CD14-positive monocyte (primary cell): ENCODE measurements around the gene FBLIM1. TPM values are rescaled to one million over a fixed set of nuclear protein-coding genes. Genes with fewer than 3 reads are reported as not detected.

Experiments used
- DNase-seq, 3 donors: peaks; one replicate each; pipeline ENCODE4 v3.0.0-alpha.2; 2011 to 2022
- H2AFZ ChIP-seq: 2 replicates; pipeline ENCODE4 v1.6.0; 2012; ENCODE audit warnings: mild to moderate bottlenecking, low read depth, low read length, inconsistent platforms; ENCODE audit not compliant: insufficient read depth, poor library complexity, severe bottlenecking
- H3K27ac ChIP-seq, 2 donors: 1 replicate in 1 of 2; 2 replicates in 1 of 2; pipeline ENCODE4 v1.5.1; 2012 to 2013; ENCODE audit warnings: low read length in 2 of 2, control low read depth in 1 of 2, inconsistent platforms in 1 of 2, low read depth in 1 of 2, mild to moderate bottlenecking in 1 of 2
- H3K27me3 ChIP-seq, 2 donors: one replicate each; pipeline versions ENCODE4 v1.6.0 to v1.6.1; 2011 to 2013; ENCODE audit warnings: low read length in 2 of 2; ENCODE audit not compliant: control insufficient read depth in 2 of 2, insufficient read depth in 2 of 2
- H3K36me3 ChIP-seq, 2 donors: replicated peaks in 1 of 2; 1 replicate in 1 of 2; 2 replicates in 1 of 2; pipeline versions ENCODE4 v1.5.1 to v1.6.1; 2012 to 2013; ENCODE audit warnings: low read length in 2 of 2, control low read depth in 1 of 2, inconsistent platforms in 1 of 2, mild to moderate bottlenecking in 1 of 2; ENCODE audit not compliant: insufficient read depth in 2 of 2, control insufficient read depth in 1 of 2
- H3K4me1 ChIP-seq, 2 donors: 1 replicate in 1 of 2; 2 replicates in 1 of 2; pipeline versions ENCODE4 v1.5.1 to v1.6.1; 2012 to 2013; ENCODE audit warnings: low read length in 2 of 2, control low read depth in 1 of 2, inconsistent platforms in 1 of 2, mild to moderate bottlenecking in 1 of 2, moderate library complexity in 1 of 2; ENCODE audit not compliant: insufficient read depth in 2 of 2, control insufficient read depth in 1 of 2
- H3K4me2 ChIP-seq: replicated peaks from 2 replicates; pipeline ENCODE3; 2012; ENCODE audit warnings: low read length, moderate library complexity, mild to moderate bottlenecking; ENCODE audit not compliant: poor library complexity, severe bottlenecking; ENCODE audit errors: extremely low read depth
- H3K4me3 ChIP-seq, 3 experiments: fragments of 200-600 bp in 1 of 3; sonication (generic) in 1 of 3; replicated peaks in 1 of 3; 1 replicate in 2 of 3; 2 replicates in 1 of 3; pipeline ENCODE4 v1.5.1; 2011 to 2013; ENCODE audit warnings: low read length in 3 of 3, mild to moderate bottlenecking in 3 of 3, control low read depth in 2 of 3, low read depth in 2 of 3, inconsistent platforms in 1 of 3, moderate library complexity in 1 of 3
- H3K79me2 ChIP-seq: 2 replicates; pipeline ENCODE4 v1.6.0; 2012; ENCODE audit warnings: mild to moderate bottlenecking, control low read depth, inconsistent platforms, low read length, moderate library complexity; ENCODE audit not compliant: insufficient read depth
- H3K9ac ChIP-seq: 2 replicates; pipeline ENCODE4 v1.6.0; 2017; ENCODE audit warnings: low read length, mild to moderate bottlenecking; ENCODE audit not compliant: insufficient read depth, poor library complexity, severe bottlenecking
- H3K9me3 ChIP-seq, 2 donors: replicated peaks in 1 of 2; 1 replicate in 1 of 2; 2 replicates in 1 of 2; pipeline versions ENCODE4 v1.5.1 to v1.6.1; 2012 to 2013; ENCODE audit warnings: low read length in 2 of 2, control low read depth in 1 of 2; ENCODE audit not compliant: control insufficient read depth in 1 of 2, insufficient read depth in 1 of 2
- H4K20me1 ChIP-seq: 2 replicates; pipeline ENCODE4 v1.6.0; 2012; ENCODE audit warnings: mild to moderate bottlenecking, low read length, control low read depth, moderate library complexity; ENCODE audit not compliant: insufficient read depth
- H3K27ac Mint-ChIP-seq, 7 donors: one replicate each; pipeline ENCODE4 v1.8.0; 2020; ENCODE audit warnings: mild to moderate bottlenecking in 7 of 7, mixed read lengths in 7 of 7, moderate library complexity in 6 of 7, inconsistent platforms in 2 of 7
- H3K27me3 Mint-ChIP-seq, 3 donors: one replicate each; pipeline ENCODE4 v1.8.0; 2021 to 2022; ENCODE audit warnings: low read depth in 3 of 3, mild to moderate bottlenecking in 3 of 3, mixed read lengths in 3 of 3, moderate library complexity in 3 of 3, inconsistent platforms in 1 of 3
- H3K36me3 Mint-ChIP-seq, 2 donors: one replicate each; pipeline ENCODE4 v1.8.0; 2020; ENCODE audit warnings: mixed read lengths in 2 of 2, inconsistent platforms in 1 of 2, mild to moderate bottlenecking in 1 of 2
- H3K4me1 Mint-ChIP-seq: one replicate; pipeline ENCODE4 v1.8.0; 2020; ENCODE audit warnings: mild to moderate bottlenecking, mixed read lengths
- H3K4me3 Mint-ChIP-seq, 2 donors: one replicate each; pipeline ENCODE4 v1.8.0; 2020; ENCODE audit warnings: mild to moderate bottlenecking in 2 of 2, mixed read lengths in 2 of 2, moderate library complexity in 1 of 2
- H3K9me3 Mint-ChIP-seq, 7 donors: one replicate each; pipeline ENCODE4 v1.8.0; 2020 to 2022; ENCODE audit warnings: mixed read lengths in 7 of 7, mild to moderate bottlenecking in 6 of 7, moderate library complexity in 6 of 7, inconsistent platforms in 2 of 7
- WGBS: methylation state at CpG from one replicate; pipeline ENCODE4 v1.1.5; 2013; ENCODE audit warnings: missing lambda C conversion rate; ENCODE audit not compliant: insufficient coverage; 5-methylcytosine and 5-hydroxymethylcytosine counted together
- intact Hi-C, 2 donors: fragments of 100-400 bp; cut with micrococcal nuclease; formaldehyde crosslinking; loops; one replicate each; pipeline versions ENCODE4 v1.15.0 to v1.15.1; 2023
- polyA plus RNA-seq, 3 donors: library from polyadenylated mRNA; depleted of rRNA in 1 of 3; unstranded in 2 of 3; stranded (reverse) in 1 of 3; fragments of 300-500 nt in 2 of 3; fragments of >200 nt in 1 of 3; fragmentation: Illumina TruSeq in 2 of 3; gene quantifications; 1 replicate in 2 of 3; 2 replicates in 1 of 3; pipeline ENCODE4 v1.2.3, GENCODE V29; 2012 to 2021
- TF ChIP-seq, protein P1 (sequence below): fragments of 200-600 bp; IDR thresholded peaks from one replicate; pipeline ENCODE4 v1.8.0; 2022; ENCODE audit warnings: antibody characterized with exemption, mild to moderate bottlenecking

FBLIM1 gene
- polyA plus RNA-seq, 3 donors, result not detected

DNA sequence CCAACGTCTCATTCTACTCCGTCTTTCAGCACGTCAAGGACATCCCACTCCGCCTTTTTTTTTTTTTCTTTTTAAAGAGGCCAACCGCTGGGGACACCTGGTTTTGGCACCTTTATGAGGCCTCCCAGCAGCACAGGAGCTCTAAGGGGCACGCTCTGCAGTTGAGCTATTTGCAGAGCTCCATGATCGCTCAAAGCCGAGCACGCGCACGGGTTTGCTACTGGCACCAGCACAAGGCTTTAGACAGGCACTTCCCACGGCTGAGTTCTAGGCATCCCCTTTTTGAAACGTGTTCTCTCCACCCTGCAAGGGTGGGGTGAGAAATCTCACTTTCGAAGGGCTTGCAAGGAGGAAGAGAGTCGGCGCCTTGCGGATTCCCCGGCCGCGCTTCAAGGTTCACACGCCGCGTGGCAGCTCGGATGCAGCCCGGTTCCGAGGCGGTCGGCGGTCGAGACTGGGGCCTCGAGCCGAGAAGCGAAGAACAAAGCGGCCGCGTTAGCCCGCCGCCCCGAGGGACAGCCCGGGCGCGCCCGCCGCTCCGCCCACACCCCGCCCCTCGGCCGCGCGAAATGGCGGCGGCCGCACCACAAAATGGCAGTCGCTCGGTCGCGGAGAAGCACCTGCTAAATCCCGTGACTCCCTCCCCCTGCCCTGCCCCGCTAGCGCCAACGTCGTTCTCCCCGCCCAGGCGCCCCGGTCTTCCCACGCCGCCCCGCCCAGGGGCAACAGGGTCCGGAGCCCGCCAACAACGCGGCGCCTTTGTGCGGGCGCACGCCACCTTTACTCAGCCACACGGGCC lies 76.0 kb downstream of the FBLIM1 start:
- H3K9me3 Mint-ChIP-seq, result peaks cover 0 to 1% (median 0%) of the 10 kb centered on the region in 7 donors
- Histone ChIP-seq H3K27ac (peak overlapping the region; percentile 98 to 99), H3K79me2 (peaks cover 44% of the 10 kb centered on the region), H3K4me3 (peak overlapping the region; percentile 84 to 98 (median 96)), H4K20me1 (no peaks in the 10 kb centered on the region), H3K4me2 (peak overlapping the region; percentile 87), H3K9me3 (no peaks in the 10 kb centered on the region), H3K36me3 (no peaks in the 10 kb centered on the region), H2AFZ (peak overlapping the region; percentile 75), H3K4me1 (peaks cover 63 to 75% of the 10 kb centered on the region in 2 donors), H3K9ac (peak overlapping the region; percentile 99), H3K27me3 (no peaks in the 10 kb centered on the region)
- intact Hi-C loops, result loop anchor here (1.0 to 5.0 kb wide), 3 partner anchors 13 to 53 kb away; partner anchors contain the start of gene SPEN (in 1 of the 2)
- H3K4me1 Mint-ChIP-seq, result peaks cover 55% of the 10 kb centered on the region
- under 1% methylated on average over 72 of the region's 77 CpGs for WGBS
- TF ChIP-seq, protein P1, sequence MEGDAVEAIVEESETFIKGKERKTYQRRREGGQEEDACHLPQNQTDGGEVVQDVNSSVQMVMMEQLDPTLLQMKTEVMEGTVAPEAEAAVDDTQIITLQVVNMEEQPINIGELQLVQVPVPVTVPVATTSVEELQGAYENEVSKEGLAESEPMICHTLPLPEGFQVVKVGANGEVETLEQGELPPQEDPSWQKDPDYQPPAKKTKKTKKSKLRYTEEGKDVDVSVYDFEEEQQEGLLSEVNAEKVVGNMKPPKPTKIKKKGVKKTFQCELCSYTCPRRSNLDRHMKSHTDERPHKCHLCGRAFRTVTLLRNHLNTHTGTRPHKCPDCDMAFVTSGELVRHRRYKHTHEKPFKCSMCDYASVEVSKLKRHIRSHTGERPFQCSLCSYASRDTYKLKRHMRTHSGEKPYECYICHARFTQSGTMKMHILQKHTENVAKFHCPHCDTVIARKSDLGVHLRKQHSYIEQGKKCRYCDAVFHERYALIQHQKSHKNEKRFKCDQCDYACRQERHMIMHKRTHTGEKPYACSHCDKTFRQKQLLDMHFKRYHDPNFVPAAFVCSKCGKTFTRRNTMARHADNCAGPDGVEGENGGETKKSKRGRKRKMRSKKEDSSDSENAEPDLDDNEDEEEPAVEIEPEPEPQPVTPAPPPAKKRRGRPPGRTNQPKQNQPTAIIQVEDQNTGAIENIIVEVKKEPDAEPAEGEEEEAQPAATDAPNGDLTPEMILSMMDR, result no peak
- peaks cover 5 to 6% of the 10 kb centered on the region in 2 donors for H3K36me3 Mint-ChIP-seq
- H3K27ac Mint-ChIP-seq, result peak overlapping the region; percentile 97 to 99 (median 98)
- DNase-seq, result peak; percentile 77 to 85 (median 81)
- peak overlapping the region; percentile 94 for H3K4me3 Mint-ChIP-seq
- H3K27me3 Mint-ChIP-seq, result no peaks in the 10 kb centered on the region

DNA sequence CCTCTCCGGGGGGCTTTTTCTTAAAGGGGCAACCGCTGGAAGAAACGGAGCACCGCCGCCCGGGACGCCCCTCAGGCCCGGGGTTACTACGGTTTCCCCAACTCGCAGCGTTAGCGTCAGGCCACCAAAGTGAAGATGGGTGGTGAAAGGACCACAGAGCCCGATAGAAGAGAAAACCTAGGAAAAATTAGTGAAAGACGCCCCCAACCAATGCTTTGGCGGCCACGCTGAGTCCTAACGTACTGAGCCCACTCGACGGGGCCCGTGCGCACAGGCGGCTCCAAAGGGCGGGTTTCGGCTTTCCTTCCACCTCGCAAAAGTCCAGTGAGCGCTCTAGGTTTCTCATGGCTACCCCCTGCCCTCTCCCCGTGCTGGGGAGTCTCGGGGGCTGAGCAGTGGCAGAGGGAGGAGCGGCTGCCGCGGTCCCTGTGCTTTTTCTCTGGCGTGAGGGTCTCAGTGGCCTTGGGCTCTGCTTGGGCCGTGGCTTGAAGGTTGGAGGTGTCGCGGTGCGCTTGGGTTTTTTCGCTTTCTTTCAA lies 76.7 kb downstream of the FBLIM1 start:
- no peaks in the 10 kb centered on the region for H4K20me1 ChIP-seq
- H3K9me3 ChIP-seq, result no peaks in the 10 kb centered on the region
- TF ChIP-seq, protein P1, result no peak
- peak overlapping the region; percentile 99 for H3K9ac ChIP-seq
- DNase-seq, result no peak
- H3K4me2 ChIP-seq, result peak overlapping the region; percentile 87
- peak overlapping the region; percentile 84 to 98 (median 96) for H3K4me3 ChIP-seq
- no peaks in the 10 kb centered on the region for H3K36me3 ChIP-seq
- WGBS, result 0% methylated on average over 30 of the region's 37 CpGs
- no peaks in the 10 kb centered on the region for H3K27me3 ChIP-seq
- Mint-ChIP-seq H3K4me3 (peak overlapping the region; percentile 94), H3K4me1 (peaks cover 49% of the 10 kb centered on the region), H3K36me3 (peaks cover 5 to 6% of the 10 kb centered on the region in 2 donors), H3K9me3 (peaks cover 0 to 1% (median 0%) of the 10 kb centered on the region in 7 donors), H3K27me3 (no peaks in the 10 kb centered on the region), H3K27ac (peak overlapping the region; percentile 97 to 99 (median 98))
- intact Hi-C loops, result loop anchor here in 1 of 2 donors (2.0 to 5.0 kb wide), 2 partner anchors 14 to 52 kb away; no protein-coding TSS in a partner anchor
- peak overlapping the region; percentile 75 for H2AFZ ChIP-seq
- H3K79me2 ChIP-seq, result peaks cover 44% of the 10 kb centered on the region
- H3K4me1 ChIP-seq, result peaks cover 57 to 68% of the 10 kb centered on the region in 2 donors
- H3K27ac ChIP-seq, result peak overlapping the region; percentile 98 to 99
